ENCODE measurements around the gene APBB1. TPM values are rescaled to one million over a fixed set of nuclear protein-coding genes. Genes with fewer than 3 reads are reported as not detected.

Gene APBB1
- total and polyA plus RNA-seq, 10 of the 15 experiments (the other 5 are each of a cell fraction or from before 2014, with no cell fraction given), result 0.31 to 10.6 (median 5.4) TPM

DNA sequence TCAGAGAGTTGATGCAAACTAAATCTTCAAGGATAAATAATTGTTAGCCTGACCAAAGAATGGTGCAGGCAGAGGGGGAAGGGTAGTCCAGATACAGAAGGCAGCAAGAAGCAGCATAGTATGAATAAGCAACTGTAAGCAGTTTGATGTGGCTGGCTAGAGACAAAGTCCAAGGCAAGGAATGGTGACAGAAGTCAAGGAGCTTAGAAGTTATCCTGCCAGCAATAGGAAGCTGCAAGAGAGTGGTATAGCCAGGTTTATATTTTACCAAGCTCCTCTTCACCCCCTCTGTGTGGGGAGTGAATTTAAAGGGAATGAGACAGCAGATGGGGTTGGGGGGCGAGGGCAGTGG lies 40.2 kb upstream of the APBB1 start:
- BruUV-seq (replicated peaks), result no TSS peak
- ATAC-seq (no peak), FAIRE-seq (no peak), DNase-seq (ENCODE audit: low read depth, low spot score) (no peak)
- Histone ChIP-seq H3K9ac (ENCODE audit: control insufficient read depth, insufficient read depth, low read length) (no peak overlapping the region), H3K27ac (ENCODE audit: control insufficient read depth, insufficient read depth) (no peak overlapping the region), H3K36me3 (ENCODE audit: control insufficient read depth in 2 of 2, insufficient read depth in 2 of 2, low read length in 1 of 2) (no peaks in the 10 kb centered on the region; a peak in 1 of 4 replicates), H3K9me3 (replicated peaks; ENCODE audit: control insufficient read depth, insufficient read depth, low read length) (no peaks in the 10 kb centered on the region), H2AFZ (ENCODE audit: control insufficient read depth, low read depth, low read length) (no peak overlapping the region), H3K4me1 (ENCODE audit: control insufficient read depth, insufficient read depth, low read length) (no peaks in the 10 kb centered on the region), H3K27me3 (replicated peaks in 1 of 2; ENCODE audit: control insufficient read depth in 2 of 2, insufficient read depth in 2 of 2, low read length in 1 of 2) (no peaks in the 10 kb centered on the region), H3K4me3 (no peak overlapping the region), H3K4me2 (ENCODE audit: control insufficient read depth, insufficient read depth) (no peak overlapping the region), H3K79me2 (ENCODE audit: control insufficient read depth, insufficient read depth, low read length) (no peaks in the 10 kb centered on the region), H4K20me1 (ENCODE audit: control insufficient read depth, insufficient read depth) (no peaks in the 10 kb centered on the region)
- 0% methylated on average over 1 of the region's 1 CpG for WGBS (ENCODE audit: insufficient coverage, insufficient replicate concordance, low lambda C conversion rate, missing lambda C conversion rate)
- ChIA-PET SMC1A (ENCODE audit: uncharacterized antibody, unreplicated experiment) (interaction anchor here (0.9 to 1.5 kb wide), 3 partner anchors 10 to 78 kb away, joined by 3 to 4 read pairs (median 3); no protein-coding TSS in a partner anchor), CTCF (interaction anchor here (0.8 to 4.7 kb wide), 3 partner anchors 15 to 141 kb away, joined by 3 to 23 read pairs (median 4); no protein-coding TSS in a partner anchor), POLR2A (no interaction called here), RAD21 (ENCODE audit: unreplicated experiment) (no interaction called here)
- TF ChIP-seq, protein P1, sequence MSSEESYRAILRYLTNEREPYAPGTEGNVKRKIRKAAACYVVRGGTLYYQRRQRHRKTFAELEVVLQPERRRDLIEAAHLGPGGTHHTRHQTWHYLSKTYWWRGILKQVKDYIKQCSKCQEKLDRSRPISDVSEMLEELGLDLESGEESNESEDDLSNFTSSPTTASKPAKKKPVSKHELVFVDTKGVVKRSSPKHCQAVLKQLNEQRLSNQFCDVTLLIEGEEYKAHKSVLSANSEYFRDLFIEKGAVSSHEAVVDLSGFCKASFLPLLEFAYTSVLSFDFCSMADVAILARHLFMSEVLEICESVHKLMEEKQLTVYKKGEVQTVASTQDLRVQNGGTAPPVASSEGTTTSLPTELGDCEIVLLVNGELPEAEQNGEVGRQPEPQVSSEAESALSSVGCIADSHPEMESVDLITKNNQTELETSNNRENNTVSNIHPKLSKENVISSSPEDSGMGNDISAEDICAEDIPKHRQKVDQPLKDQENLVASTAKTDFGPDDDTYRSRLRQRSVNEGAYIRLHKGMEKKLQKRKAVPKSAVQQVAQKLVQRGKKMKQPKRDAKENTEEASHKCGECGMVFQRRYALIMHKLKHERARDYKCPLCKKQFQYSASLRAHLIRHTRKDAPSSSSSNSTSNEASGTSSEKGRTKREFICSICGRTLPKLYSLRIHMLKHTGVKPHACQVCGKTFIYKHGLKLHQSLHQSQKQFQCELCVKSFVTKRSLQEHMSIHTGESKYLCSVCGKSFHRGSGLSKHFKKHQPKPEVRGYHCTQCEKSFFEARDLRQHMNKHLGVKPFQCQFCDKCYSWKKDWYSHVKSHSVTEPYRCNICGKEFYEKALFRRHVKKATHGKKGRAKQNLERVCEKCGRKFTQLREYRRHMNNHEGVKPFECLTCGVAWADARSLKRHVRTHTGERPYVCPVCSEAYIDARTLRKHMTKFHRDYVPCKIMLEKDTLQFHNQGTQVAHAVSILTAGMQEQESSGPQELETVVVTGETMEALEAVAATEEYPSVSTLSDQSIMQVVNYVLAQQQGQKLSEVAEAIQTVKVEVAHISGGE (CRISPR knock-in tag; IDR thresholded peaks at IDR 0.05), result no peak
- TF ChIP-seq RB1 (IDR thresholded peaks at IDR 0.05; ENCODE audit: borderline replicate concordance), result no peak
- TF ChIP-seq MEF2A (IDR thresholded peaks at IDR 0.05; ENCODE audit: insufficient read depth, low read depth, low read length), result no peak
- no peak for TF ChIP-seq PAX8 (IDR thresholded peaks at IDR 0.05)
- no peak for TF ChIP-seq SIX5 (IDR thresholded peaks at IDR 0.05; ENCODE audit: low read depth, low read length, severe bottlenecking)
- no peak for TF ChIP-seq SPI1 (IDR thresholded peaks at IDR 0.05; ENCODE audit: borderline replicate concordance, insufficient read depth, low read depth, low read length)
- TF ChIP-seq SP1 (IDR thresholded peaks at IDR 0.05; ENCODE audit: low read depth, low read length), result no peak
- TF ChIP-seq, protein P2, sequence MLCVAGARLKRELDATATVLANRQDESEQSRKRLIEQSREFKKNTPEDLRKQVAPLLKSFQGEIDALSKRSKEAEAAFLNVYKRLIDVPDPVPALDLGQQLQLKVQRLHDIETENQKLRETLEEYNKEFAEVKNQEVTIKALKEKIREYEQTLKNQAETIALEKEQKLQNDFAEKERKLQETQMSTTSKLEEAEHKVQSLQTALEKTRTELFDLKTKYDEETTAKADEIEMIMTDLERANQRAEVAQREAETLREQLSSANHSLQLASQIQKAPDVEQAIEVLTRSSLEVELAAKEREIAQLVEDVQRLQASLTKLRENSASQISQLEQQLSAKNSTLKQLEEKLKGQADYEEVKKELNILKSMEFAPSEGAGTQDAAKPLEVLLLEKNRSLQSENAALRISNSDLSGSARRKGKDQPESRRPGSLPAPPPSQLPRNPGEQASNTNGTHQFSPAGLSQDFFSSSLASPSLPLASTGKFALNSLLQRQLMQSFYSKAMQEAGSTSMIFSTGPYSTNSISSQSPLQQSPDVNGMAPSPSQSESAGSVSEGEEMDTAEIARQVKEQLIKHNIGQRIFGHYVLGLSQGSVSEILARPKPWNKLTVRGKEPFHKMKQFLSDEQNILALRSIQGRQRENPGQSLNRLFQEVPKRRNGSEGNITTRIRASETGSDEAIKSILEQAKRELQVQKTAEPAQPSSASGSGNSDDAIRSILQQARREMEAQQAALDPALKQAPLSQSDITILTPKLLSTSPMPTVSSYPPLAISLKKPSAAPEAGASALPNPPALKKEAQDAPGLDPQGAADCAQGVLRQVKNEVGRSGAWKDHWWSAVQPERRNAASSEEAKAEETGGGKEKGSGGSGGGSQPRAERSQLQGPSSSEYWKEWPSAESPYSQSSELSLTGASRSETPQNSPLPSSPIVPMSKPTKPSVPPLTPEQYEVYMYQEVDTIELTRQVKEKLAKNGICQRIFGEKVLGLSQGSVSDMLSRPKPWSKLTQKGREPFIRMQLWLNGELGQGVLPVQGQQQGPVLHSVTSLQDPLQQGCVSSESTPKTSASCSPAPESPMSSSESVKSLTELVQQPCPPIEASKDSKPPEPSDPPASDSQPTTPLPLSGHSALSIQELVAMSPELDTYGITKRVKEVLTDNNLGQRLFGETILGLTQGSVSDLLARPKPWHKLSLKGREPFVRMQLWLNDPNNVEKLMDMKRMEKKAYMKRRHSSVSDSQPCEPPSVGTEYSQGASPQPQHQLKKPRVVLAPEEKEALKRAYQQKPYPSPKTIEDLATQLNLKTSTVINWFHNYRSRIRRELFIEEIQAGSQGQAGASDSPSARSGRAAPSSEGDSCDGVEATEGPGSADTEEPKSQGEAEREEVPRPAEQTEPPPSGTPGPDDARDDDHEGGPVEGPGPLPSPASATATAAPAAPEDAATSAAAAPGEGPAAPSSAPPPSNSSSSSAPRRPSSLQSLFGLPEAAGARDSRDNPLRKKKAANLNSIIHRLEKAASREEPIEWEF (IDR thresholded peaks at IDR 0.05; ENCODE audit: insufficient replicate concordance, low read depth, low read length), result no peak
- TF ChIP-seq MXI1 (IDR thresholded peaks at IDR 0.05; ENCODE audit: low read depth, low read length), result no peak
- TF ChIP-seq MTA2 (IDR thresholded peaks at IDR 0.05; ENCODE audit: low read depth), result no peak
- intact Hi-C loops (cut with micrococcal nuclease; ENCODE audit: unreplicated experiment) (no loop called here), in situ Hi-C loops (cut with MboI) (no loop called here)

Measured in GM12878 (cell line).